Upper lobe of right lung (tissue), 1 donor: ENCODE measurements around the gene TUBG2. TPM values are rescaled to one million over a fixed set of nuclear protein-coding genes. Genes with fewer than 3 reads are reported as not detected.

Experiments
- ATAC-seq: fragments of 200-7000 bp; cut with Tn5 transposase; one replicate; pipeline ENCODE4 v1.9.1; 2020; ENCODE audit warnings: mild to moderate bottlenecking, moderate library complexity
- DNase-seq: peaks from one replicate; pipeline ENCODE4 v3.0.0-alpha.2; 2020
- H3K27ac ChIP-seq: fragments of 200-600 bp; one replicate; pipeline ENCODE4 v1.8.0; 2022
- H3K27me3 ChIP-seq: fragments of 200-600 bp; one replicate; pipeline ENCODE4 v1.8.0; 2022; ENCODE audit warnings: mild to moderate bottlenecking
- H3K36me3 ChIP-seq: fragments of 200-600 bp; one replicate; pipeline ENCODE4 v1.8.0; 2022
- H3K4me1 ChIP-seq: fragments of 200-600 bp; one replicate; pipeline ENCODE4 v1.8.0; 2022
- H3K4me3 ChIP-seq: fragments of 200-600 bp; one replicate; pipeline ENCODE4 v1.8.0; 2022; ENCODE audit warnings: mild to moderate bottlenecking
- H3K9me3 ChIP-seq: fragments of 200-600 bp; one replicate; pipeline ENCODE4 v1.8.0; 2022
- intact Hi-C: fragments of 100-400 bp; cut with DNase I; formaldehyde crosslinking; loops from one replicate; pipeline ENCODE4 v1.11.0; 2022
- total RNA-seq: library from RNA; stranded (reverse); fragmentation: NEBNext Ultra II Directional; extraction: Animal tissue kit (Norgen Biotek cat#: 25700); gene quantifications from one replicate; pipeline ENCODE4 v1.2.1, GENCODE V29; 2021
- TF ChIP-seq, protein P1 (sequence below): fragments of 200-600 bp; IDR thresholded peaks from one replicate; pipeline ENCODE4 v1.8.0; 2022; ENCODE audit warnings: antibody characterized with exemption
- donor health status: DM: no; HTN: yes; CAD: no; lungs with severe emphysema.

The TUBG2 gene
- total RNA-seq, 1 donor from 2014 or later = 19.8 TPM

DNA sequence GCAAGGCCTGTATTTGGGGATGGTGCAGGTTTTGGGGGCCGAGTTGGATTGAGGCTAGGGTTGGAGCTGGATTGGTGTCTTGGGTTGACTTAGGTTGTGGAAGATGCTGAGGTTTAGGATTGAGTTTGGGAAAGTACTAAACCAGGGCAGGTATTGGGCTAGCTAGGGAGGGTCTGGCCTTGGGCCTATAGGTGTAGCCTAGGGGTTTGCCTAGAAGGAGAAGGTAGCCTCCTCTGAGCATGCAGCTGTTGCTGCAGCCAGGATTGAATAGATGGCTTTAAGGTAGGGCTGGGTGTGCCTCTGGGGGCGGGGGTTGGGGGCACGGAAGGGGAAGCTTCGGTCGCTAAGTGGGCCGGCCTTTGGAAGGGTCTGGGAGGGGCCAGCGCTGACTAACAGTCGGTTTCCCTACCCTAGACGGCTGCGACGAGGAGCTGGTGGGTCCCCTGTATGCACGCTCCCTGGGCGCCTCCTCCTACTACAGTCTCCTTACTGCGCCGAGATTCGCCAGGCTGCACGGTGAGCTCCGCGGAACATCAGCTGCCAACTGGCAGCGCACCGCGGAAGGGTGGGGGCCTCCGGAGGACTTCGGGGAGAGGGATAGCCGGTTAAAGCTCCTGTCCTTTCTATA, 24.4 kb downstream of the TUBG2 start:
- peaks cover 48% of the 10 kb centered on the region for H3K4me1 ChIP-seq
- H3K4me3 ChIP-seq = peak overlapping the region; percentile 48
- H3K36me3 ChIP-seq = no peaks in the 10 kb centered on the region
- ATAC-seq = peak; percentile 18
- intact Hi-C loops = no loop called here
- H3K27ac ChIP-seq = no peak overlapping the region
- DNase-seq = peak; percentile 78
- H3K9me3 ChIP-seq = no peaks in the 10 kb centered on the region
- TF ChIP-seq, protein P1, sequence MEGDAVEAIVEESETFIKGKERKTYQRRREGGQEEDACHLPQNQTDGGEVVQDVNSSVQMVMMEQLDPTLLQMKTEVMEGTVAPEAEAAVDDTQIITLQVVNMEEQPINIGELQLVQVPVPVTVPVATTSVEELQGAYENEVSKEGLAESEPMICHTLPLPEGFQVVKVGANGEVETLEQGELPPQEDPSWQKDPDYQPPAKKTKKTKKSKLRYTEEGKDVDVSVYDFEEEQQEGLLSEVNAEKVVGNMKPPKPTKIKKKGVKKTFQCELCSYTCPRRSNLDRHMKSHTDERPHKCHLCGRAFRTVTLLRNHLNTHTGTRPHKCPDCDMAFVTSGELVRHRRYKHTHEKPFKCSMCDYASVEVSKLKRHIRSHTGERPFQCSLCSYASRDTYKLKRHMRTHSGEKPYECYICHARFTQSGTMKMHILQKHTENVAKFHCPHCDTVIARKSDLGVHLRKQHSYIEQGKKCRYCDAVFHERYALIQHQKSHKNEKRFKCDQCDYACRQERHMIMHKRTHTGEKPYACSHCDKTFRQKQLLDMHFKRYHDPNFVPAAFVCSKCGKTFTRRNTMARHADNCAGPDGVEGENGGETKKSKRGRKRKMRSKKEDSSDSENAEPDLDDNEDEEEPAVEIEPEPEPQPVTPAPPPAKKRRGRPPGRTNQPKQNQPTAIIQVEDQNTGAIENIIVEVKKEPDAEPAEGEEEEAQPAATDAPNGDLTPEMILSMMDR = no peak
- H3K27me3 ChIP-seq = no peaks in the 10 kb centered on the region

DNA sequence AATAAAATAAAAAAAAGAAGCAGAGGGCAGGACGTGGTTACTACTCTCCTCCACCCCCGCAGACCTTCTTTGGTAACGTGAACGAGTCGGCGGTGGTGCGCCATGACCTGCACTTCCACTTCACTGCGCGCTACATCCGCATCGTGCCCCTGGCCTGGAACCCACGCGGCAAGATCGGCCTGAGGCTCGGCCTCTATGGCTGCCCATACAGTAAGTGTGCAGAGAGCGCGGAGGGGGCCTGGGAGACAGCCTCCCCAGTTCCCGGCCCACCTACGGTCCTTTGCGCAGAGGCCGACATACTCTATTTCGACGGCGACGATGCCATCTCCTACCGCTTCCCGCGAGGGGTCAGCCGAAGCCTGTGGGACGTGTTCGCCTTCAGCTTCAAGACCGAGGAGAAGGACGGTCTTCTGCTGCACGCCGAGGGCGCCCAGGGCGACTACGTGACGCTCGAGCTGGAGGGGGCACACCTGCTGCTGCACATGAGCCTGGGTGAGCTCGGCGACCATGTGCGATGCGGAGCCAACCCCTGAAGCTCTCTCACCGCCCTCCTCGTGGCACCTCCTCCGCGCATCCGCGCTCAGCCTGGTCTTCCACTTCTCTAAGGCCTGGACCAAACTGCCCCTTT, 26.0 kb downstream of the TUBG2 start:
- no peaks in the 10 kb centered on the region for H3K27me3 ChIP-seq
- DNase-seq (no peak), ATAC-seq (no peak)
- intact Hi-C loops = no loop called here
- TF ChIP-seq, protein P1 = no peak
- H3K9me3 ChIP-seq = no peaks in the 10 kb centered on the region
- H3K27ac ChIP-seq = no peak overlapping the region
- peaks cover 33% of the 10 kb centered on the region for H3K4me1 ChIP-seq
- H3K4me3 ChIP-seq = no peak overlapping the region
- H3K36me3 ChIP-seq = no peaks in the 10 kb centered on the region

DNA sequence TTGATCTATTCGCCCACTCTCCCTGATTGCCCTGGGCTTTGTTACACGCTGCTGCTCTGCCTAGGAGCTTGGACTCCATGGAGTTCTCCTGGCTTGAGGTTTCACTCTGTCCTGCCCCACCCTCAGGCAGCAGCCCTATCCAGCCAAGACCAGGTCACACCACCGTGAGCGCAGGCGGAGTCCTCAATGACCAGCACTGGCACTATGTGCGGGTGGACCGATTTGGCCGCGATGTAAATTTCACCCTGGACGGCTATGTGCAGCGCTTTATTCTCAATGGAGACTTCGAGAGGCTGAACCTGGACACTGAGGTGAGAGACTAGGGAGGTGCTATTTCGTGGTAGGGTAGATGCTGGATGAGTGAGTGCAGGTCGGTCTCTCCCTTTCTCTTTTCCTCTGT, 26.7 kb downstream of the TUBG2 start:
- no peak overlapping the region for H3K4me3 ChIP-seq
- DNase-seq (no peak), ATAC-seq (no peak)
- no peaks in the 10 kb centered on the region for H3K9me3 ChIP-seq
- no peak overlapping the region for H3K27ac ChIP-seq
- intact Hi-C loops = no loop called here
- H3K4me1 ChIP-seq = peaks cover 26% of the 10 kb centered on the region
- H3K36me3 ChIP-seq = no peaks in the 10 kb centered on the region
- H3K27me3 ChIP-seq = no peaks in the 10 kb centered on the region
- TF ChIP-seq, protein P1 = no peak

DNA sequence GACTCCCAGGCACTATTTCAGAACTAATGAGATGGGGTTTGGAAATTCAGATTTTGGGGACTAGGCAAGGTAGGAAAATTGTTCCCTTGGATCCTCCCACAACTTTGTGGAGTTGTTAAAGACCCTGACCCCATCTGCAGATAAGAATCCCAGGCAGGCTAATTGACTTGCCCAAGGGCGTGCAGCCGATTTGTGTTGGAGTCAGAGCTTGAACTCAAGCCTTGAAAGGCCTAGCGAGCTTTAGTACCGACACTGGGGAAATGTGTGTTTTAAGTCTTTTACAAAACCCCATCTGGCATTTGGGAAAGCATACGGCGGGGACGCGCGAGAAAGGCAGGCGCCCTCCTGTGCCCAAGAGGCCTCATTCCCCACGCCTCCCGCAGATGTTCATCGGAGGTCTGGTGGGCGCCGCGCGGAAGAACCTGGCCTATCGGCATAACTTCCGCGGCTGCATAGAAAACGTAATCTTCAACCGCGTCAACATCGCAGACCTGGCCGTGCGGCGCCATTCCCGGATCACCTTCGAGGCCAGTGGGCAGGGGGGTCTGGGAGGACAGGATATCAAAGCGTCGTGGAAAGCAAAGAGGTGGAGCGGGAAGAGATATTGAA, 27.5 kb downstream of the TUBG2 start:
- no peaks in the 10 kb centered on the region for H3K36me3 ChIP-seq

DNA sequence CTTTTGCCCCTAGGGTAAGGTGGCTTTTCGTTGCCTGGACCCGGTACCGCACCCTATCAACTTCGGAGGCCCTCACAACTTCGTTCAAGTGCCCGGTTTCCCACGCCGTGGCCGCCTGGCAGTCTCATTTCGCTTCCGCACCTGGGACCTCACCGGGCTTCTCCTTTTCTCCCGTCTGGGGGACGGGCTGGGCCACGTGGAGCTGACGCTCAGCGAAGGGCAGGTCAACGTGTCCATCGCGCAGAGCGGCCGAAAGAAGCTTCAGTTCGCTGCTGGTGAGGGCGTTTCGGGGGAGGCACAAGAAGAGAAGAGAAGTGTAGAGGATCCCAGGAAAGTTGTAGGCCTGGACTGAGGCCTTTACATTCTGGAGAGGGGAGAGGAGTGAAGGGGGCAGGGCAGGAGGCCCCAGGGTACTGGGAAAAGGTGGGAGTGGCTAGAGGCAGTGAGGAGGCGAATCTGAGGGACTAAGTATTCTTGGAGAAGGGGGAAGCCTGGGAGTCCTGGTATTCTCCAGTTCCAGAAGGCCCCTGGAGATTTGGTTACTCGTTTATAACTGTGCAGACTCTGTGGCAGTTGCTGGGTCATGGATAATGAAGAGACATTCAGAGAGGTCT, 28.7 kb downstream of the TUBG2 start:
- H3K4me3 ChIP-seq = no peak overlapping the region
- H3K27me3 ChIP-seq = no peaks in the 10 kb centered on the region
- intact Hi-C loops = no loop called here
- no peaks in the 10 kb centered on the region for H3K9me3 ChIP-seq
- DNase-seq (no peak), ATAC-seq (no peak)
- TF ChIP-seq, protein P1 = no peak
- no peak overlapping the region for H3K27ac ChIP-seq
- peaks cover under 1% of the 10 kb centered on the region for H3K36me3 ChIP-seq
- peaks cover 15% of the 10 kb centered on the region for H3K4me1 ChIP-seq

More for the DNA sequence above, 27.5 kb downstream of the TUBG2 start:
- no peak overlapping the region for H3K4me3 ChIP-seq
- H3K27ac ChIP-seq = no peak overlapping the region
- DNase-seq (no peak), ATAC-seq (no peak)
- no peaks in the 10 kb centered on the region for H3K9me3 ChIP-seq
- no peaks in the 10 kb centered on the region for H3K27me3 ChIP-seq
- TF ChIP-seq, protein P1 = no peak
- peaks cover 24% of the 10 kb centered on the region for H3K4me1 ChIP-seq
- intact Hi-C loops = no loop called here
